Mesenchymal stem cell (in vitro differentiated cells and primary cell): ENCODE data around the gene VAPB. TPM values are rescaled to one million over a fixed set of nuclear protein-coding genes. Genes with fewer than 3 reads are reported as not detected.

Experiments
- DNase-seq: peaks from one replicate; pipeline ENCODE4 v3.0.0-alpha.2; 2013
- H2AFZ ChIP-seq: one replicate; pipeline ENCODE4 v1.6.1; 2013; ENCODE audit warnings: low read depth, mild to moderate bottlenecking, control low read depth, inconsistent platforms, low read length, moderate library complexity
- H2AK5ac ChIP-seq: 2 replicates; pipeline ENCODE4 v1.6.1; 2013; ENCODE audit warnings: low read length, moderate library complexity, mild to moderate bottlenecking, inconsistent platforms; ENCODE audit not compliant: severe bottlenecking
- H2BK120ac ChIP-seq: one replicate; pipeline ENCODE4 v1.6.1; 2013; ENCODE audit warnings: low read depth, mild to moderate bottlenecking, inconsistent platforms, low read length, moderate library complexity
- H2BK12ac ChIP-seq, 2 experiments: one replicate each; pipeline ENCODE4 v1.6.1; 2013; ENCODE audit warnings: inconsistent platforms in 2 of 2, low read length in 2 of 2, mild to moderate bottlenecking in 2 of 2, moderate library complexity in 2 of 2, control low read depth in 1 of 2
- H2BK15ac ChIP-seq: one replicate; pipeline ENCODE4 v1.6.1; 2013; ENCODE audit warnings: mild to moderate bottlenecking, low read depth, inconsistent platforms; ENCODE audit not compliant: poor library complexity, severe bottlenecking
- H2BK5ac ChIP-seq: 2 replicates; pipeline ENCODE4 v1.6.1; 2013; ENCODE audit warnings: low read depth, mild to moderate bottlenecking, low read length, control low read depth, inconsistent platforms; ENCODE audit not compliant: poor library complexity, severe bottlenecking
- H3K14ac ChIP-seq, 2 experiments: one replicate each; pipeline ENCODE4 v1.6.1; 2013; ENCODE audit warnings: inconsistent platforms in 2 of 2, low read length in 2 of 2, control low read depth in 1 of 2, mild to moderate bottlenecking in 1 of 2, moderate library complexity in 1 of 2
- H3K18ac ChIP-seq, 2 experiments: one replicate each; pipeline ENCODE4 v1.6.1; 2013; ENCODE audit warnings: inconsistent platforms in 2 of 2, low read length in 2 of 2, control low read depth in 1 of 2, low read depth in 1 of 2, mild to moderate bottlenecking in 1 of 2
- H3K23ac ChIP-seq, 2 experiments: one replicate each; pipeline ENCODE4 v1.6.1; 2013; ENCODE audit warnings: inconsistent platforms in 2 of 2, low read length in 2 of 2, mild to moderate bottlenecking in 2 of 2, moderate library complexity in 2 of 2, control low read depth in 1 of 2
- H3K27ac ChIP-seq: 2 replicates; pipeline ENCODE4 v1.5.1; 2013; ENCODE audit warnings: mild to moderate bottlenecking, moderate library complexity, low read length, control low read depth, inconsistent platforms; ENCODE audit not compliant: poor library complexity, severe bottlenecking
- H3K27me3 ChIP-seq, 2 experiments: 2 replicates each; pipeline versions ENCODE4 v1.6.1 to v1.7.0; 2013; ENCODE audit warnings: low read length in 2 of 2, mild to moderate bottlenecking in 2 of 2, moderate library complexity in 2 of 2, control low read depth in 1 of 2, inconsistent platforms in 1 of 2; ENCODE audit not compliant: control insufficient read depth in 1 of 2, insufficient read depth in 1 of 2
- H3K36me3 ChIP-seq, 2 experiments: 2 replicates each; pipeline versions ENCODE4 v1.6.1 to v1.7.0; 2013; ENCODE audit warnings: low read length in 2 of 2, control low read depth in 1 of 2, inconsistent platforms in 1 of 2, low read depth in 1 of 2, mild to moderate bottlenecking in 1 of 2; ENCODE audit not compliant: insufficient read depth in 2 of 2, control insufficient read depth in 1 of 2
- H3K4ac ChIP-seq, 2 experiments: one replicate each; pipeline ENCODE4 v1.6.1; 2013; ENCODE audit warnings: inconsistent platforms in 2 of 2, low read length in 2 of 2, mild to moderate bottlenecking in 2 of 2, moderate library complexity in 2 of 2, control low read depth in 1 of 2, low read depth in 1 of 2
- H3K4me1 ChIP-seq: 2 replicates; pipeline ENCODE4 v1.6.1; 2013; ENCODE audit warnings: low read depth, low read length, control low read depth; ENCODE audit not compliant: control insufficient read depth, insufficient read depth
- H3K4me2 ChIP-seq: 2 replicates; pipeline ENCODE4 v1.6.1; 2013; ENCODE audit warnings: low read length, mild to moderate bottlenecking, inconsistent platforms; ENCODE audit not compliant: poor library complexity, severe bottlenecking
- H3K4me3 ChIP-seq, 2 experiments: 2 replicates each; pipeline versions ENCODE4 v1.5.1 to v1.7.0; 2013; ENCODE audit warnings: low read length in 2 of 2, mild to moderate bottlenecking in 2 of 2, control low read depth in 1 of 2, low read depth in 1 of 2; ENCODE audit not compliant: insufficient read depth in 1 of 2
- H3K79me1 ChIP-seq: replicated peaks from 2 replicates; pipeline ENCODE4 v1.6.1; 2013; ENCODE audit warnings: mild to moderate bottlenecking, control low read depth, low read length, inconsistent platforms; ENCODE audit not compliant: poor library complexity, severe bottlenecking
- H3K9ac ChIP-seq: 2 replicates; pipeline ENCODE4 v1.7.0; 2013; ENCODE audit warnings: mild to moderate bottlenecking, low read length, moderate library complexity
- H3K9me3 ChIP-seq: 2 replicates; pipeline ENCODE4 v1.7.0; 2013; ENCODE audit warnings: mild to moderate bottlenecking, low read length; ENCODE audit not compliant: control insufficient read depth
- H4K8ac ChIP-seq: one replicate; pipeline ENCODE4 v1.6.1; 2013; ENCODE audit warnings: inconsistent platforms, mild to moderate bottlenecking, low read length, moderate library complexity
- H4K91ac ChIP-seq: one replicate; pipeline ENCODE4 v1.6.1; 2013; ENCODE audit warnings: mild to moderate bottlenecking, low read length, inconsistent platforms
- WGBS: methylation state at CpG from one replicate; pipeline ENCODE4 v1.1.7; 2013; ENCODE audit warnings: mixed read lengths; 5-methylcytosine and 5-hydroxymethylcytosine counted together
- polyA plus RNA-seq, 2 experiments: library from polyadenylated mRNA; stranded (reverse); fragments of 200-250 nt; gene quantifications; one replicate each; pipeline ENCODE4 v1.2.3, GENCODE V29; 2013

Gene VAPB, protein sequence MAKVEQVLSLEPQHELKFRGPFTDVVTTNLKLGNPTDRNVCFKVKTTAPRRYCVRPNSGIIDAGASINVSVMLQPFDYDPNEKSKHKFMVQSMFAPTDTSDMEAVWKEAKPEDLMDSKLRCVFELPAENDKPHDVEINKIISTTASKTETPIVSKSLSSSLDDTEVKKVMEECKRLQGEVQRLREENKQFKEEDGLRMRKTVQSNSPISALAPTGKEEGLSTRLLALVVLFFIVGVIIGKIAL
- polyA plus RNA-seq (2013, experiment 1 of 2), result 27.2 TPM
- 28.8 TPM for polyA plus RNA-seq (2013, experiment 2 of 2)

DNA sequence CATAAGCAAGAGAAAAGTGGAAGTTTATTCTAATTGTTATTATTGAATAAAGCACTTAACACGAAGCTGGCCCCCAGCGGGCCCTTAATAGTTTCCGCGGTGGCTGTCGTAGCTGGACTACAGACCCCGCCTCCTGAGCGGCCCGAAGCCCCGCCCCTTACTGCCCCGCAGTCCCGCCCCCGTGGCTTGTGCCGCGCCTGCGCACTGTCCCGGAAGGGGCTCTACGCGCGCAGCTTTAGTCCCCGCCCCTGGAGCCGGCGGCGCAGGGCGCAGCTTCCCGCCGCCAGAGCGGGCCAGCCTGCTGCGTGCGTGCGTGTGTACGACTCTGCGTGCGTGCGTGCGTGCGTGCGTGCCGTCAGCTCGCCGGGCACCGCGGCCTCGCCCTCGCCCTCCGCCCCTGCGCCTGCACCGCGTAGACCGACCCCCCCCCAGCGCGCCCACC, at the start of gene VAPB:
VAPB (plus strand) TSS at position 348 of the 442 bp plus-strand sequence. CDS start 231 bp downstream, outside the sequence.
- Histone ChIP-seq H2BK120ac (peak within 1 kb of the TSS; percentile 78), H3K79me1 (no peaks in the 10 kb centered on the region), H3K14ac (peak within 1 kb of the TSS; percentile 47 to 99), H2BK12ac (peak within 1 kb of the TSS in 1 of 2 experiments; percentile 66), H2BK15ac (no peak within 1 kb of the TSS), H3K4me3 (peak within 1 kb of the TSS; percentile 91 to 98), H2AK5ac (no peak within 1 kb of the TSS), H4K8ac (peak within 1 kb of the TSS; percentile 94), H3K36me3 (peaks cover 4 to 26% of the 10 kb centered on the region in 2 experiments), H3K27ac (peak within 1 kb of the TSS; percentile 86), H3K9ac (peak within 1 kb of the TSS; percentile 96), H3K4me2 (peak within 1 kb of the TSS; percentile 73), H3K18ac (peak within 1 kb of the TSS; percentile 97 to 100), H3K27me3 (no peaks in the 10 kb centered on the region), H4K91ac (peak within 1 kb of the TSS; percentile 97), H3K9me3 (peaks cover 3% of the 10 kb centered on the region), H2BK5ac (peak within 1 kb of the TSS; percentile 15), H3K4me1 (peaks cover 7% of the 10 kb centered on the region), H3K23ac (peak within 1 kb of the TSS in 1 of 2 experiments; percentile 99), H3K4ac (peak within 1 kb of the TSS; percentile 20 to 98), H2AFZ (peak within 1 kb of the TSS; percentile 95)
- peak; percentile 95 for DNase-seq
- under 1% methylated on average over 46 of the region's 51 CpGs for WGBS

DNA sequence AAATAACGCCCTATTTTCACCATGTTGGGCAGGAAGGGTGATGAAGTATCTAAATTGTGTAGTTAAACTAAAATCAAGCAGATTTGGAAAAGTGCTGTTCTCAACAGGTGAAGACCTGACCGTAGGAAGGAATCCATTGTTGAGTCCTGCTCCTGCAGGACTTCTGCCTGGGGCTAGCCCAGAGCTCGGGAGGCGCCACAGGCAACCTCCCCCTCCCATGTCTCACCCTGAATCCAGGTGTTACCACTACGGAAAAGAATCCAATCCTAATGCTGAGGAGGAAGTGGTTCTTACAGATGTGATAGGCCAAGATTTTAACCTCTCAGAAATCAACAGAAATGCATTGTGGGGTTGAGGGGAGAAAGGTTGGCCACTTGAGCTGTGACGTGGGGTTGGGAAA, 49.3 kb upstream of the VAPB start:
- H2BK12ac ChIP-seq, result no peak overlapping the region
- H3K27me3 ChIP-seq, result no peaks in the 10 kb centered on the region
- no peak overlapping the region for H3K4ac ChIP-seq
- 95% methylated on average over 4 of the region's 6 CpGs for WGBS
- H3K18ac ChIP-seq, result no peak overlapping the region
- no peak overlapping the region for H3K4me3 ChIP-seq
- H2AFZ ChIP-seq, result no peak overlapping the region
- H3K9ac ChIP-seq, result no peak overlapping the region
- H3K14ac ChIP-seq, result no peak overlapping the region
- H4K8ac ChIP-seq, result no peak overlapping the region
- no peak overlapping the region for H4K91ac ChIP-seq
- no peak overlapping the region for H2BK5ac ChIP-seq
- no peak overlapping the region for H2BK15ac ChIP-seq
- H3K4me1 ChIP-seq, result peaks cover 12% of the 10 kb centered on the region
- no peak overlapping the region for H3K4me2 ChIP-seq
- H3K23ac ChIP-seq, result no peak overlapping the region
- H2BK120ac ChIP-seq, result no peak overlapping the region
- DNase-seq, result no peak
- no peaks in the 10 kb centered on the region for H3K9me3 ChIP-seq
- H2AK5ac ChIP-seq, result no peak overlapping the region
- H3K27ac ChIP-seq, result no peak overlapping the region
- H3K36me3 ChIP-seq, result peaks cover 2 to 16% of the 10 kb centered on the region in 2 experiments
- H3K79me1 ChIP-seq, result peaks cover 44% of the 10 kb centered on the region

DNA sequence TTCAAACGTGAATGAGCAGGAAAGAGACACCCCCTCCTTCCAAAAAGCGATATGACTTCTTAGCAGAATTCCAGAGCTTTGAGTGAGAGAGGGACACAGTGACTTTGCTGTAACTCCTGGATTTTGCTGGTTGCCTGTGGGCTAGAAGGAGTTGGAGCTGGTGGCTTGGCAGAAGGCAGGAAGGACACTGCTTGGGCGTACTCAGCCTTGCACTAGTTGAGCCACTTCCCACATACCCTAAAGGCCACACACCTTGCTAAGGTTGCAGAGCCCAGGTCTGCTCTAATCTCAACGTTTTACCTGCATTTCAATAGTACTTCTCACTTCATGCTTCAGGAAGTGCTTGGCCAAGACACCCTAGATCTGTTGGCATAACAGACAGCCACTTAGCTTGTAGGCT, 48.9 kb upstream of the VAPB start:
- DNase-seq, result no peak
- H3K23ac ChIP-seq, result no peak overlapping the region
- WGBS, result 92% methylated on average over 4 of the region's 4 CpGs

DNA sequence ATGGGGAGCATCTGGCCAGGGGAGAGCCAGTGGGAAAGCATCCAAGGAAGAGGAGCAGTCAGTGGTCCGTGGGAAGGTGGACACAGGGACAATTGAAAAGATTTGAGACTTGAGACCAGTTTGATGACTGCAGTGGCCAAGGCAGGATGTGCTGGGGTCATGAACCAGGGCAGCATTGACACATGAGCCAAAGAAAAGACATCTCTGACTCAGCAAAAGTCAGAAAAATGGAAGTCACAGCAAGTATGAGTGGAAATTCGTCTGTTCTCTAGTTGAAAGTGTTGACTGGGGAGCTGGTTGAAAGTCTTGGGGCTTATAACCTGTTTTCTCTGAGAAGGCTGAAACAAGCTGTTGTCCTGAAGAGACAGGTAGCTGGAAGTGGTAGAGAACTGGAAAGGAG, 48.2 kb upstream of the VAPB start:
- peaks cover 10 to 24% of the 10 kb centered on the region in 2 experiments for H3K36me3 ChIP-seq
- no peak overlapping the region for H2BK5ac ChIP-seq
- H3K14ac ChIP-seq, result peak overlapping the region in 1 of 2 experiments; percentile 80
- peak overlapping the region; percentile 36 for H3K27ac ChIP-seq
- no peak overlapping the region for H3K23ac ChIP-seq
- H2BK120ac ChIP-seq, result no peak overlapping the region
- H3K18ac ChIP-seq, result peak overlapping the region in 1 of 2 experiments; percentile 8
- H4K8ac ChIP-seq, result peak overlapping the region; percentile 33
- no peak overlapping the region for H2AFZ ChIP-seq
- H2BK15ac ChIP-seq, result no peak overlapping the region
- no peak overlapping the region for H4K91ac ChIP-seq
- no peak overlapping the region for H3K4me3 ChIP-seq
- DNase-seq, result no peak
- H2AK5ac ChIP-seq, result peak overlapping the region; percentile 65
- peaks cover 49% of the 10 kb centered on the region for H3K79me1 ChIP-seq
- no peaks in the 10 kb centered on the region for H3K27me3 ChIP-seq
- no peak overlapping the region for H3K4me2 ChIP-seq
- no peak overlapping the region for H3K4ac ChIP-seq
- H2BK12ac ChIP-seq, result no peak overlapping the region
- H3K9ac ChIP-seq, result no peak overlapping the region
- 81% methylated on average over 2 of the region's 2 CpGs for WGBS
- peaks cover 12% of the 10 kb centered on the region for H3K4me1 ChIP-seq
- no peaks in the 10 kb centered on the region for H3K9me3 ChIP-seq

More for the DNA sequence above, 48.9 kb upstream of the VAPB start:
- H3K4me1 ChIP-seq, result peaks cover 12% of the 10 kb centered on the region
- no peak overlapping the region for H2BK12ac ChIP-seq
- no peak overlapping the region for H2BK120ac ChIP-seq
- H2BK5ac ChIP-seq, result no peak overlapping the region
- no peak overlapping the region for H3K27ac ChIP-seq
- H2AFZ ChIP-seq, result no peak overlapping the region
- H3K9me3 ChIP-seq, result no peaks in the 10 kb centered on the region
- no peak overlapping the region for H3K4me3 ChIP-seq
- no peak overlapping the region for H3K4ac ChIP-seq
- no peaks in the 10 kb centered on the region for H3K27me3 ChIP-seq
- H3K36me3 ChIP-seq, result peaks cover 2 to 17% of the 10 kb centered on the region in 2 experiments
- H3K14ac ChIP-seq, result no peak overlapping the region
- no peak overlapping the region for H2AK5ac ChIP-seq
- no peak overlapping the region for H3K4me2 ChIP-seq
- no peak overlapping the region for H4K91ac ChIP-seq
- no peak overlapping the region for H3K9ac ChIP-seq
- H3K18ac ChIP-seq, result peak overlapping the region in 1 of 2 experiments; percentile 61
- no peak overlapping the region for H2BK15ac ChIP-seq
- peaks cover 43% of the 10 kb centered on the region for H3K79me1 ChIP-seq
- no peak overlapping the region for H4K8ac ChIP-seq
